ENCODE data around the gene KLHL34. TPM values are rescaled to one million over a fixed set of nuclear protein-coding genes. Genes with fewer than 3 reads are reported as not detected.
A peak's percentile ranks its signal among the peaks of the same experiment; 100 is the strongest.

The KLHL34 gene
- total and polyA plus RNA-seq, 2 of the 13 experiments (the other 11 are each of a cell fraction or from before 2014, with no cell fraction given): not detected

- FAIRE-seq: peak; percentile 21
- no peak overlapping the region for H2AFZ ChIP-seq (ENCODE audit: low read length)
- BruUV-seq (replicated peaks): no TSS peak
- 0% methylated on average over 3 of the region's 5 CpGs for WGBS (ENCODE audit: low lambda C conversion rate)
- no peaks in the 10 kb centered on the region for H3K9me3 ChIP-seq (ENCODE audit: low read length)
- intact Hi-C loops (cut with micrococcal nuclease; ENCODE audit: unreplicated experiment) (loop anchor here (10.0 kb wide), 1 partner anchor 93 kb away; no protein-coding TSS in a partner anchor), in situ Hi-C loops (cut with HindIII; ENCODE audit: extremely low pct_ligation_motif_present, low pct_unique_long_range_greater_than_20kb) (no loop called here)
- H3K79me2 ChIP-seq (ENCODE audit: insufficient read depth, low read length): no peaks in the 10 kb centered on the region
- H3K9ac ChIP-seq (ENCODE audit: insufficient read depth, low read depth, low read length): no peak overlapping the region
- H3K4me2 ChIP-seq (ENCODE audit: low read depth, low read length): peak overlapping the region; percentile 12; the same call in 1 of the 2 replicates
- no peaks in the 10 kb centered on the region for H4K20me1 ChIP-seq (ENCODE audit: insufficient read depth, low read length)
- peaks cover 5% of the 10 kb centered on the region; the same call in 1 of the 2 replicates for H3K4me1 ChIP-seq (ENCODE audit: insufficient read depth, low read length)
- H3K36me3 ChIP-seq (replicated peaks in 1 of 2; ENCODE audit: control insufficient read depth in 1 of 2, insufficient read depth in 2 of 2, low read length in 2 of 2): no peaks in the 10 kb centered on the region
- H3K27me3 ChIP-seq (ENCODE audit: control insufficient read depth in 1 of 2, insufficient read depth in 2 of 2, low read length in 2 of 2): no peaks in the 10 kb centered on the region
- peak; percentile 9 for DNase-seq (ENCODE audit: low spot score)
- ChIA-PET CTCF (ENCODE audit: low intra/inter-chr PET ratio, low total read pairs) (no interaction called here), POLR2A (no interaction called here)
- peak; percentile 88 for ATAC-seq
- H3K4me3 ChIP-seq (replicated peaks in 1 of 3; ENCODE audit: insufficient read depth in 1 of 3, low read depth in 2 of 3, low read length in 3 of 3): no peak overlapping the region
- no peak overlapping the region for H3K27ac ChIP-seq (ENCODE audit: extremely low read length, insufficient read depth, low read length)
- 0 out of 2 replicates have a peak, but pooled peaks have one; percentile 18 for TF ChIP-seq CEBPG (CRISPR knock-in tag; IDR thresholded peaks at IDR 0.05)
- no peak for TF ChIP-seq ZNF124 (CRISPR knock-in tag; IDR thresholded peaks at IDR 0.05)
- no peak for TF ChIP-seq GATAD1 (CRISPR knock-in tag; IDR thresholded peaks at IDR 0.05)
- no peak for TF ChIP-seq PHF8 (CRISPR knock-in tag; IDR thresholded peaks at IDR 0.05)
- TF ChIP-seq ZMYM3 (CRISPR knock-in tag; IDR thresholded peaks at IDR 0.05): no peak
- peak; percentile 47 for TF ChIP-seq HNF4A (CRISPR knock-in tag; IDR thresholded peaks at IDR 0.05)
- TF ChIP-seq ZHX1 (CRISPR knock-in tag; IDR thresholded peaks at IDR 0.05; ENCODE audit: low read depth): no peak
- TF ChIP-seq NR2F6 (IDR thresholded peaks at IDR 0.05): no peak
- no peak for TF ChIP-seq NR2F6 (CRISPR knock-in tag; IDR thresholded peaks at IDR 0.05)
- TF ChIP-seq ZNF12 (CRISPR knock-in tag; IDR thresholded peaks at IDR 0.05): no peak
- peak in 1 of 2 experiments; percentile 66; a peak in 2 of 4 replicates for TF ChIP-seq ATF4 (CRISPR knock-in tag; IDR thresholded peaks at IDR 0.05)
- no peak for TF ChIP-seq KLF6 (CRISPR knock-in tag; IDR thresholded peaks at IDR 0.05)
- TF ChIP-seq E2F5 (CRISPR knock-in tag; conservative IDR thresholded peaks at IDR 0.05): no peak
- no peak for TF ChIP-seq TRIM24 (CRISPR knock-in tag; IDR thresholded peaks at IDR 0.05)
- no peak for TF ChIP-seq NFE2L2 (IDR thresholded peaks at IDR 0.05; ENCODE audit: low read length)
- no peak for TF ChIP-seq ZNF510 (CRISPR knock-in tag; IDR thresholded peaks at IDR 0.05; ENCODE audit: low read depth)
- no peak for TF ChIP-seq ZNF878 (CRISPR knock-in tag; IDR thresholded peaks at IDR 0.05)
- no peak for TF ChIP-seq TBX2 (CRISPR knock-in tag; IDR thresholded peaks at IDR 0.05; ENCODE audit: borderline replicate concordance)
- no peak for TF ChIP-seq ZNF24 (IDR thresholded peaks at IDR 0.05)
- no peak for TF ChIP-seq ZNF576 (CRISPR knock-in tag; IDR thresholded peaks at IDR 0.05)
- 0 out of 2 replicates have a peak, but pooled peaks have one; percentile 14 for TF ChIP-seq ZNF331 (CRISPR knock-in tag; IDR thresholded peaks at IDR 0.05)
- no peak for TF ChIP-seq PCBP1 (IDR thresholded peaks at IDR 0.05; ENCODE audit: borderline replicate concordance, low read depth, low read length)
- TF ChIP-seq ZNF619 (CRISPR knock-in tag; IDR thresholded peaks at IDR 0.05): no peak
- no peak for TF ChIP-seq ZNF761 (CRISPR knock-in tag; conservative IDR thresholded peaks at IDR 0.05)
Measured at GRCh38 chrX:21612154-21612553, 46.0 kb downstream of the KLHL34 start.

Data from HepG2 (cell line).